ENCODE results near the gene OPCML. TPM values are rescaled to one million over a fixed set of nuclear protein-coding genes. Genes with fewer than 3 reads are reported as not detected.

The OPCML gene
- total RNA-seq, 1 experiment from 2014 or later: not detected

- H3K9me2 ChIP-seq (replicated peaks; ENCODE audit: low read length): no peaks in the 10 kb centered on the region
- no peak overlapping the region for H3K9ac ChIP-seq (ENCODE audit: low read length)
- H3K79me2 ChIP-seq (ENCODE audit: low read length): no peaks in the 10 kb centered on the region
- H3K36me3 ChIP-seq (ENCODE audit: low read depth, low read length): no peaks in the 10 kb centered on the region
- ChIA-PET POLR2A (ENCODE audit: unreplicated experiment) (no interaction called here), CTCF (no interaction called here)
- TF ChIP-seq EZH2phosphoT487 (IDR thresholded peaks at IDR 0.05; ENCODE audit: borderline replicate concordance, low read length) (no peak), EZH2 (IDR thresholded peaks at IDR 0.05; ENCODE audit: low read length, unreplicated experiment) (no peak)
- TF ChIP-seq, protein P1, sequence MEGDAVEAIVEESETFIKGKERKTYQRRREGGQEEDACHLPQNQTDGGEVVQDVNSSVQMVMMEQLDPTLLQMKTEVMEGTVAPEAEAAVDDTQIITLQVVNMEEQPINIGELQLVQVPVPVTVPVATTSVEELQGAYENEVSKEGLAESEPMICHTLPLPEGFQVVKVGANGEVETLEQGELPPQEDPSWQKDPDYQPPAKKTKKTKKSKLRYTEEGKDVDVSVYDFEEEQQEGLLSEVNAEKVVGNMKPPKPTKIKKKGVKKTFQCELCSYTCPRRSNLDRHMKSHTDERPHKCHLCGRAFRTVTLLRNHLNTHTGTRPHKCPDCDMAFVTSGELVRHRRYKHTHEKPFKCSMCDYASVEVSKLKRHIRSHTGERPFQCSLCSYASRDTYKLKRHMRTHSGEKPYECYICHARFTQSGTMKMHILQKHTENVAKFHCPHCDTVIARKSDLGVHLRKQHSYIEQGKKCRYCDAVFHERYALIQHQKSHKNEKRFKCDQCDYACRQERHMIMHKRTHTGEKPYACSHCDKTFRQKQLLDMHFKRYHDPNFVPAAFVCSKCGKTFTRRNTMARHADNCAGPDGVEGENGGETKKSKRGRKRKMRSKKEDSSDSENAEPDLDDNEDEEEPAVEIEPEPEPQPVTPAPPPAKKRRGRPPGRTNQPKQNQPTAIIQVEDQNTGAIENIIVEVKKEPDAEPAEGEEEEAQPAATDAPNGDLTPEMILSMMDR (conservative IDR thresholded peaks at IDR 0.05; ENCODE audit: low read depth, low read length): no peak
- BruUV-seq (replicated peaks): no TSS peak
- no peaks in the 10 kb centered on the region for H4K20me1 ChIP-seq (ENCODE audit: low read length)
- no peak for ATAC-seq
- H3K27ac ChIP-seq (ENCODE audit: low read length): no peak overlapping the region
- intact Hi-C loops (cut with micrococcal nuclease): no loop called here
- no peak overlapping the region for H3K4me3 ChIP-seq (ENCODE audit: low read length)
- no peaks in the 10 kb centered on the region for H3K4me1 ChIP-seq (ENCODE audit: insufficient read depth, low read length)
- DNase-seq: no peak
- H3K9me3 ChIP-seq (ENCODE audit: low read length): peaks cover 35% of the 10 kb centered on the region
- no peaks in the 10 kb centered on the region for H3F3A ChIP-seq (ENCODE audit: low read length, unreplicated experiment)
- no peaks in the 10 kb centered on the region for H3K27me3 ChIP-seq (ENCODE audit: low read length)
- H2AFZ ChIP-seq (ENCODE audit: low read length): no peak overlapping the region
- no peak overlapping the region for H3K4me2 ChIP-seq (ENCODE audit: low read length)
These were observed 350.6 kb downstream of the OPCML start for GRCh38 chr11:133181667-133182066.

- Histone ChIP-seq H4K20me1 (ENCODE audit: low read length) (no peaks in the 10 kb centered on the region), H3K4me3 (ENCODE audit: low read length) (no peak overlapping the region), H3K36me3 (ENCODE audit: low read depth, low read length) (no peaks in the 10 kb centered on the region), H3F3A (ENCODE audit: low read length, unreplicated experiment) (no peaks in the 10 kb centered on the region), H3K27ac (ENCODE audit: low read length) (no peak overlapping the region), H3K79me2 (ENCODE audit: low read length) (no peaks in the 10 kb centered on the region), H3K9me2 (replicated peaks; ENCODE audit: low read length) (no peaks in the 10 kb centered on the region), H3K4me1 (ENCODE audit: insufficient read depth, low read length) (no peaks in the 10 kb centered on the region), H3K27me3 (ENCODE audit: low read length) (no peaks in the 10 kb centered on the region), H3K9ac (ENCODE audit: low read length) (no peak overlapping the region), H3K4me2 (ENCODE audit: low read length) (no peak overlapping the region), H2AFZ (ENCODE audit: low read length) (no peak overlapping the region), H3K9me3 (ENCODE audit: low read length) (peaks cover 35% of the 10 kb centered on the region)
- POLR2A ChIA-PET (ENCODE audit: unreplicated experiment): no interaction called here
- ATAC-seq (no peak), DNase-seq (no peak)
- BruUV-seq (replicated peaks): no TSS peak
- TF ChIP-seq EZH2 (IDR thresholded peaks at IDR 0.05; ENCODE audit: low read length, unreplicated experiment) (no peak), EZH2phosphoT487 (IDR thresholded peaks at IDR 0.05; ENCODE audit: borderline replicate concordance, low read length) (no peak)
- TF ChIP-seq, protein P1 (conservative IDR thresholded peaks at IDR 0.05; ENCODE audit: low read depth, low read length): no peak
- intact Hi-C loops (cut with micrococcal nuclease): no loop called here
- CTCF ChIA-PET: no interaction called here
These were observed 351.2 kb downstream of the OPCML start for GRCh38 chr11:133181066-133181465.

DNA sequence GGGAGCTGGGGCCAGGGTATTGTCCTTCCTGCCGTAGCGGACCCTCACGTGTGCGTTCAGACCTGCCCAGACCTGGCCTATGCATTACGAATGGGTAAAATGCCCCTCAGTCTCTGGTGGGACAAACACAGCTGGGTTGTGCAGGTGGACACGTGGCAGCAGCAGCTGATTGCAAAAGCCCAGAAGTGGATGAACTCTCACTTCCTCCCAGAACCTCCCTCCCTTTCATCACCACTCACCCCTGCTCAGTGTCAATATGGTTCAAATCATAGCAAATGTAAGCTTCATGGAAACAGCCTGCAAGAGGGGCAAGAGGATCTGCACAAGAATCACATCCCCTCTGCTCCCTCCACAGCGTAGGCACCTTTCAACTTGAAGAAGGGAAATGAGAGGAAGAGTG is 352.1 kb downstream of the OPCML start:
- no peak for ATAC-seq
- no peak overlapping the region for H3K4me2 ChIP-seq (ENCODE audit: low read length)
- no peak for DNase-seq
- H2AFZ ChIP-seq (ENCODE audit: low read length): no peak overlapping the region
- H3K36me3 ChIP-seq (ENCODE audit: low read depth, low read length): no peaks in the 10 kb centered on the region
- H3K79me2 ChIP-seq (ENCODE audit: low read length): no peaks in the 10 kb centered on the region
- BruUV-seq (replicated peaks): no TSS peak
- TF ChIP-seq EZH2 (IDR thresholded peaks at IDR 0.05; ENCODE audit: low read length, unreplicated experiment) (no peak), EZH2phosphoT487 (IDR thresholded peaks at IDR 0.05; ENCODE audit: borderline replicate concordance, low read length) (no peak)
- TF ChIP-seq, protein P1 (conservative IDR thresholded peaks at IDR 0.05; ENCODE audit: low read depth, low read length): no peak
- H3K27me3 ChIP-seq (ENCODE audit: low read length): no peaks in the 10 kb centered on the region
- H3F3A ChIP-seq (ENCODE audit: low read length, unreplicated experiment): no peaks in the 10 kb centered on the region
- H3K4me1 ChIP-seq (ENCODE audit: insufficient read depth, low read length): no peaks in the 10 kb centered on the region
- peaks cover 30% of the 10 kb centered on the region for H3K9me3 ChIP-seq (ENCODE audit: low read length)
- POLR2A ChIA-PET (ENCODE audit: unreplicated experiment): no interaction called here
- no peaks in the 10 kb centered on the region for H4K20me1 ChIP-seq (ENCODE audit: low read length)
- H3K4me3 ChIP-seq (ENCODE audit: low read length): no peak overlapping the region
- intact Hi-C loops (cut with micrococcal nuclease): no loop called here
- H3K9me2 ChIP-seq (replicated peaks; ENCODE audit: low read length): no peaks in the 10 kb centered on the region
- no peak overlapping the region for H3K27ac ChIP-seq (ENCODE audit: low read length)
- no peak overlapping the region for H3K9ac ChIP-seq (ENCODE audit: low read length)
- CTCF ChIA-PET: no interaction called here

Data from PC-3 (cell line).